H1 (cell line): Measurements from ENCODE around the gene EXOC3L1. TPM values are rescaled to one million over a fixed set of nuclear protein-coding genes. Genes with fewer than 3 reads are reported as not detected.

ENCODE experiments used
- CTCF ChIA-PET: fragments of 300-600 bp; sonication (Branson Sonifier 250); formaldehyde crosslinking; loops from one replicate; lab custom pipeline; 2021; ENCODE audit not compliant: partially characterized antibody; lab: Charles Lee
- POLR2A ChIA-PET: fragments of 300-600 bp; sonication (Branson Sonifier 250); formaldehyde crosslinking; loops from one replicate; lab custom pipeline; 2021; ENCODE audit warnings: inconsistent platforms; ENCODE audit not compliant: partially characterized antibody; lab: Charles Lee
- DNase-seq, 2 experiments: peaks; one replicate each; pipeline versions ENCODE4 v3.0.0 to v3.0.0-alpha.2; 2010 to 2022; ENCODE audit warnings: low spot score in 2 of 2, low read depth in 1 of 2, mixed read lengths in 1 of 2
- FAIRE-seq: peaks from 2 replicates; lab custom pipeline; 2011; peaks lifted over from hg19 to GRCh38; lab: Jason Lieb, UNC
- H2AFZ ChIP-seq: 2 replicates; pipeline ENCODE4 v1.8.1; 2012; ENCODE audit warnings: low read length, inconsistent platforms
- H2AK5ac ChIP-seq: 2 replicates; pipeline ENCODE4 v1.6.1; 2013; ENCODE audit warnings: low read depth, low read length
- H2BK120ac ChIP-seq: replicated peaks from 2 replicates; pipeline ENCODE3; 2013; ENCODE audit warnings: low read depth, low read length, inconsistent platforms
- H2BK12ac ChIP-seq: 2 replicates; pipeline ENCODE4 v1.6.1; 2013; ENCODE audit warnings: low read depth, low read length
- H2BK15ac ChIP-seq: 2 replicates; pipeline ENCODE4 v1.6.1; 2013; ENCODE audit warnings: low read length
- H2BK20ac ChIP-seq: 2 replicates; pipeline ENCODE4 v1.6.1; 2013; ENCODE audit warnings: low read length
- H2BK5ac ChIP-seq: 2 replicates; pipeline ENCODE4 v1.6.1; 2013; ENCODE audit warnings: low read depth, low read length
- H3K14ac ChIP-seq: 2 replicates; pipeline ENCODE4 v1.6.1; 2013; ENCODE audit warnings: inconsistent platforms; ENCODE audit not compliant: insufficient read length
- H3K18ac ChIP-seq: 2 replicates; pipeline ENCODE4 v1.6.1; 2013; ENCODE audit warnings: low read length; ENCODE audit errors: extremely low read depth
- H3K23ac ChIP-seq: 2 replicates; pipeline ENCODE4 v1.6.1; 2013; ENCODE audit warnings: inconsistent platforms; ENCODE audit not compliant: insufficient read length
- H3K23me2 ChIP-seq: 2 replicates; pipeline ENCODE4 v1.6.1; 2013; ENCODE audit warnings: low read depth, low read length
- H3K27ac ChIP-seq: 2 replicates; pipeline ENCODE4 v1.6.1; 2011; ENCODE audit warnings: low read depth, low read length, inconsistent platforms
- H3K27me3 ChIP-seq, 4 experiments: replicated peaks in 1 of 4; 1 replicate in 1 of 4; 2 replicates in 3 of 4; pipeline versions ENCODE4 v1.6.1 to v1.8.1; 2011 to 2013; ENCODE audit warnings: low read length in 3 of 4, mild to moderate bottlenecking in 3 of 4, inconsistent platforms in 2 of 4, mixed read lengths in 2 of 4, moderate library complexity in 1 of 4; ENCODE audit not compliant: control insufficient read depth in 3 of 4, insufficient read depth in 3 of 4; ENCODE audit errors: extremely low read depth in 1 of 4
- H3K36me3 ChIP-seq, 4 experiments: 2 replicates each; pipeline versions ENCODE4 v1.6.1 to v1.8.1; 2011 to 2013; ENCODE audit warnings: mild to moderate bottlenecking in 4 of 4, low read length in 3 of 4, moderate library complexity in 2 of 4, control low read depth in 1 of 4, inconsistent platforms in 1 of 4; ENCODE audit not compliant: insufficient read depth in 4 of 4, control insufficient read depth in 2 of 4
- H3K4ac ChIP-seq: replicated peaks from 2 replicates; pipeline ENCODE3; 2013; ENCODE audit warnings: low read length, low read depth, mixed read lengths, inconsistent platforms; ENCODE audit not compliant: insufficient read length
- H3K4me1 ChIP-seq, 4 experiments: replicated peaks in 1 of 4; 1 replicate in 1 of 4; 2 replicates in 3 of 4; pipeline versions ENCODE4 v1.6.1 to v1.8.1; 2011 to 2013; ENCODE audit warnings: low read length in 3 of 4, inconsistent platforms in 2 of 4, mixed read lengths in 1 of 4; ENCODE audit not compliant: insufficient read depth in 4 of 4, control insufficient read depth in 3 of 4
- H3K4me2 ChIP-seq, 2 experiments: 2 replicates each; pipeline versions ENCODE4 v1.6.1 to v1.8.1; 2011 to 2013; ENCODE audit warnings: low read depth in 2 of 2, low read length in 2 of 2, control low read depth in 1 of 2, inconsistent platforms in 1 of 2, mild to moderate bottlenecking in 1 of 2; ENCODE audit not compliant: insufficient read depth in 1 of 2
- H3K4me3 ChIP-seq, 4 experiments: fragments of 200-600, 300-600 bp in 1 of 4; sonication (generic), shearing (Covaris generic), sonication (Bioruptor Twin) in 1 of 4; 2 replicates each; pipeline versions ENCODE4 v1.5.1 to v1.8.1; 2011 to 2016; ENCODE audit warnings: low read length in 4 of 4, low read depth in 3 of 4, control low read depth in 2 of 4, inconsistent platforms in 2 of 4, mild to moderate bottlenecking in 2 of 4, mixed read lengths in 1 of 4, moderate library complexity in 1 of 4; ENCODE audit not compliant: insufficient read depth in 2 of 4; ENCODE audit errors: extremely low read depth in 1 of 4
- H3K56ac ChIP-seq: replicated peaks from 2 replicates; pipeline ENCODE3; 2013; ENCODE audit warnings: low read depth, mild to moderate bottlenecking, mixed read lengths, low read length, inconsistent platforms; ENCODE audit not compliant: insufficient read length
- H3K79me1 ChIP-seq: 2 replicates; pipeline ENCODE4 v1.6.1; 2013; ENCODE audit warnings: low read depth, low read length, control low read depth
- H3K79me2 ChIP-seq, 2 experiments: 2 replicates each; pipeline versions ENCODE4 v1.6.1 to v1.8.1; 2012 to 2013; ENCODE audit warnings: low read length in 2 of 2, mild to moderate bottlenecking in 2 of 2, inconsistent platforms in 1 of 2; ENCODE audit not compliant: insufficient read depth in 2 of 2, control insufficient read depth in 1 of 2
- H3K9ac ChIP-seq, 4 experiments: replicated peaks in 1 of 4; 1 replicate in 1 of 4; 2 replicates in 3 of 4; pipeline versions ENCODE4 v1.6.1 to v1.8.1; 2011 to 2013; ENCODE audit warnings: low read depth in 3 of 4, low read length in 3 of 4, control low read depth in 2 of 4, mild to moderate bottlenecking in 2 of 4, moderate library complexity in 2 of 4, inconsistent platforms in 1 of 4; ENCODE audit errors: extremely low read depth in 1 of 4
- H3K9me3 ChIP-seq, 2 experiments: 2 replicates each; pipeline versions ENCODE4 v1.6.1 to v1.8.1; 2012 to 2013; ENCODE audit warnings: mild to moderate bottlenecking in 2 of 2, moderate library complexity in 2 of 2, control low read depth in 1 of 2, inconsistent platforms in 1 of 2, low read depth in 1 of 2, low read length in 1 of 2, mixed read lengths in 1 of 2; ENCODE audit not compliant: insufficient read depth in 2 of 2
- H4K20me1 ChIP-seq, 2 experiments: replicated peaks in 1 of 2; 2 replicates each; pipeline versions ENCODE3 to v1.8.1; 2011 to 2013; ENCODE audit warnings: inconsistent platforms in 2 of 2, low read length in 2 of 2, mild to moderate bottlenecking in 1 of 2; ENCODE audit not compliant: insufficient read depth in 2 of 2, control insufficient read depth in 1 of 2
- H4K5ac ChIP-seq: 2 replicates; pipeline ENCODE4 v1.6.1; 2013; ENCODE audit warnings: low read length, low read depth, mixed read lengths, inconsistent platforms; ENCODE audit not compliant: insufficient read length
- H4K8ac ChIP-seq: 2 replicates; pipeline ENCODE4 v1.8.0; 2013; ENCODE audit warnings: mild to moderate bottlenecking, moderate library complexity, low read length, inconsistent platforms; ENCODE audit not compliant: insufficient read depth; ENCODE audit errors: extremely low read depth
- H4K91ac ChIP-seq: replicated peaks from 2 replicates; pipeline ENCODE3; 2013; ENCODE audit warnings: low read length, mixed read lengths, inconsistent platforms; ENCODE audit not compliant: insufficient read length
- HDAC2 ChIP-seq, 2 experiments: fragments of 300-600 bp in 1 of 2; sonication (generic) in 1 of 2; IDR thresholded peaks; 2 replicates each; pipeline ENCODE4 v1.6.1; 2011 to 2012; ENCODE audit warnings: low read depth in 2 of 2, low read length in 2 of 2, mild to moderate bottlenecking in 2 of 2, moderate library complexity in 2 of 2, borderline replicate concordance in 1 of 2, inconsistent platforms in 1 of 2
- HDAC6 ChIP-seq: IDR thresholded peaks from one replicate; pipeline ENCODE4 v1.7.1; 2012; ENCODE audit warnings: low read depth, mild to moderate bottlenecking, inconsistent platforms, low read length, moderate library complexity
- KDM1A ChIP-seq: fragments of 200-600, 300-600 bp; sonication (generic); IDR thresholded peaks from 2 replicates; pipeline ENCODE4 v1.7.1; 2016; ENCODE audit warnings: mild to moderate bottlenecking, low read length, borderline replicate concordance
- NRF1 ChIP-seq: IDR thresholded peaks from 2 replicates; pipeline ENCODE4 v1.6.1; 2011; ENCODE audit warnings: mild to moderate bottlenecking, low read depth, low read length, improper control_type of control experiment
- POLR2AphosphoS5 ChIP-seq: IDR thresholded peaks from 2 replicates; pipeline ENCODE4 v1.6.1; 2011; ENCODE audit warnings: low read depth, low read length
- RAD21 ChIP-seq, 2 experiments: IDR thresholded peaks in 1 of 2; conservative IDR thresholded peaks in 1 of 2; 2 replicates each; pipeline ENCODE4 v1.6.1; 2011; ENCODE audit warnings: low read depth in 2 of 2, low read length in 2 of 2, improper control_type of control experiment in 1 of 2, inconsistent platforms in 1 of 2, mild to moderate bottlenecking in 1 of 2, moderate library complexity in 1 of 2
- SP2 ChIP-seq: IDR thresholded peaks from 2 replicates; pipeline ENCODE4 v1.6.1; 2012; ENCODE audit warnings: mild to moderate bottlenecking, low read length, inconsistent platforms
- SRF ChIP-seq: IDR thresholded peaks from 2 replicates; pipeline ENCODE4 v1.6.1; 2011; ENCODE audit warnings: mild to moderate bottlenecking, low read depth, low read length, moderate library complexity
- TAF7 ChIP-seq: optimal IDR thresholded peaks from 2 replicates; pipeline ENCODE3; 2011; ENCODE audit warnings: low read depth, mild to moderate bottlenecking, inconsistent platforms, low read length, moderate library complexity, borderline replicate concordance
- WGBS, 2 experiments: shearing (Covaris generic) in 1 of 2; methylation state at CpG; one replicate each; pipeline versions ENCODE4 v1.1.6 to v1.1.7; 2013 to 2015; ENCODE audit warnings: low lambda C conversion rate in 2 of 2, mixed read lengths in 2 of 2, inconsistent platforms in 1 of 2, low coverage in 1 of 2, missing lambda C conversion rate in 1 of 2; ENCODE audit not compliant: insufficient replicate concordance in 2 of 2, insufficient coverage in 1 of 2, insufficient read length in 1 of 2; ENCODE audit errors: extremely low coverage in 1 of 2, missing lambda C conversion rate in 1 of 2; 5-methylcytosine and 5-hydroxymethylcytosine counted together
- polyA plus RNA-seq, 7 experiments: library from polyadenylated mRNA; depleted of rRNA in 3 of 7; stranded (reverse) in 5 of 7; unstranded in 2 of 7; fragments of >200 nt in 5 of 7; fragments of 200-250 nt in 2 of 7; gene quantifications; 1 replicate in 5 of 7; 2 replicates in 1 of 7; 4 replicates in 1 of 7; pipeline versions ENCODE4 v1.2.1 to v1.2.3, GENCODE V29; 2011 to 2013; ENCODE audit warnings: missing spikeins in 2 of 7, mixed read lengths in 2 of 7
- total RNA-seq: library from RNA; stranded (reverse); fragmentation: NEBNext Ultra II Directional; extraction: Animal tissue kit (Norgen Biotek cat#: 25700); gene quantifications from 2 replicates; pipeline ENCODE4 v1.2.1, GENCODE V29; 2021
- TF ChIP-seq, protein P1 (sequence below): IDR thresholded peaks from 2 replicates; pipeline ENCODE4 v1.6.1; 2012; ENCODE audit warnings: inconsistent platforms

The EXOC3L1 gene
- total and polyA plus RNA-seq, 2 of the 8 experiments (the other 6 are each of a cell fraction or from before 2014, with no cell fraction given) = 1.3 TPM

GRCh38 chr16:67201411-67202345 is 11.7 kb upstream of the EXOC3L1 start:
- no peak overlapping the region for H2AFZ ChIP-seq
- peaks cover 0 to 12% (median 8%) of the 10 kb centered on the region in 4 experiments; a peak in 4 of 7 replicates for H3K4me1 ChIP-seq
- no peak overlapping the region for H2BK5ac ChIP-seq
- H3K79me2 ChIP-seq = no peaks in the 10 kb centered on the region
- H3K18ac ChIP-seq = no peak overlapping the region
- FAIRE-seq (no peak), DNase-seq (no peak)
- H4K20me1 ChIP-seq = peaks cover 1 to 13% of the 10 kb centered on the region in 2 experiments
- no peak overlapping the region for H3K27ac ChIP-seq
- ChIA-PET CTCF (interaction anchor here (0.8 to 7.5 kb wide), 14 partner anchors 8 to 224 kb away, joined by 3 to 78 read pairs (median 4); partner anchors contain the start of genes E2F4, EXOC3L1, MATCAP1 and NOL3), POLR2A (interaction anchor here (0.5 to 5.4 kb wide), 6 partner anchors 13 to 39 kb away, joined by 3 to 19 read pairs (median 4); partner anchors contain the start of genes MATCAP1 and TMEM208)
- H4K91ac ChIP-seq = no peak overlapping the region
- H2BK20ac ChIP-seq = no peak overlapping the region
- H3K79me1 ChIP-seq = no peaks in the 10 kb centered on the region
- no peak overlapping the region for H3K4me3 ChIP-seq
- no peaks in the 10 kb centered on the region for H3K27me3 ChIP-seq
- 91% methylated on average over 30 of the region's 40 CpGs; no CpG with 5 or more reads in 1 of the 2 experiments for WGBS, 2 experiments
- no peak overlapping the region for H3K14ac ChIP-seq
- no peak overlapping the region for H2BK120ac ChIP-seq
- peak overlapping the region; percentile 51; the same call in 1 of the 2 replicates for H4K8ac ChIP-seq
- no peak overlapping the region for H3K9ac ChIP-seq
- no peak overlapping the region for H3K4me2 ChIP-seq
- peaks cover 6% of the 10 kb centered on the region; the same call in 1 of the 2 replicates for H3K23me2 ChIP-seq
- H2BK15ac ChIP-seq = no peak overlapping the region
- H4K5ac ChIP-seq = no peak overlapping the region
- H3K4ac ChIP-seq = no peak overlapping the region
- H2BK12ac ChIP-seq = no peak overlapping the region; the same call in 1 of the 2 replicates
- no peaks in the 10 kb centered on the region for H3K9me3 ChIP-seq
- peaks cover 4 to 14% (median 12%) of the 10 kb centered on the region in 4 experiments; a peak in 6 of 8 replicates for H3K36me3 ChIP-seq
- H3K23ac ChIP-seq = no peak overlapping the region
- no peak overlapping the region for H3K56ac ChIP-seq
- no peak overlapping the region for H2AK5ac ChIP-seq
- TF ChIP-seq POLR2AphosphoS5 = no peak
- TF ChIP-seq TAF7 = no peak
- TF ChIP-seq HDAC2 (IDR thresholded peaks at IDR 0.05; ENCODE audit: borderline replicate concordance in 1 of 2, low read depth in 2 of 2, low read length in 2 of 2) = no peak
- TF ChIP-seq NRF1 = no peak
- no peak for TF ChIP-seq SP2
- TF ChIP-seq, protein P1, sequence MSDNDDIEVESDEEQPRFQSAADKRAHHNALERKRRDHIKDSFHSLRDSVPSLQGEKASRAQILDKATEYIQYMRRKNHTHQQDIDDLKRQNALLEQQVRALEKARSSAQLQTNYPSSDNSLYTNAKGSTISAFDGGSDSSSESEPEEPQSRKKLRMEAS = no peak
- no peak for TF ChIP-seq RAD21 (IDR thresholded peaks at IDR 0.05 in 1 of 2, conservative IDR thresholded peaks at IDR 0.05 in 1 of 2; ENCODE audit: low read depth in 2 of 2, low read length in 2 of 2)
- no peak for TF ChIP-seq HDAC6
- no peak for TF ChIP-seq SRF
- TF ChIP-seq KDM1A = no peak
